Transverse colon (tissue), 4 donors: ENCODE measurements around the gene CPT1A. TPM values are rescaled to one million over a fixed set of nuclear protein-coding genes. Genes with fewer than 3 reads are reported as not detected.

Experiments used
- DNase-seq: peaks from one replicate; pipeline ENCODE4 v3.0.0-alpha.2; 2019
- H3K27ac ChIP-seq, 4 donors: fragments of 200-600 bp; sonication (generic); 2 replicates each; pipeline ENCODE4 v1.5.1; 2016 to 2018; ENCODE audit warnings: inconsistent platforms in 4 of 4
- H3K27me3 ChIP-seq: fragments of 200-600 bp; sonication (generic); 2 replicates; pipeline ENCODE4 v1.5.1; 2017; ENCODE audit warnings: inconsistent platforms
- H3K36me3 ChIP-seq, 4 donors: fragments of 200-600 bp; sonication (generic); 2 replicates each; pipeline ENCODE4 v1.5.1; 2017 to 2019; ENCODE audit warnings: inconsistent platforms in 4 of 4
- H3K4me1 ChIP-seq, 4 donors: fragments of 200-600 bp; sonication (generic); 2 replicates each; pipeline ENCODE4 v1.5.1; 2017 to 2020; ENCODE audit warnings: inconsistent platforms in 4 of 4
- H3K4me3 ChIP-seq, 4 donors: fragments of 200-600 bp; sonication (generic); 1 replicate in 1 of 4; 2 replicates in 3 of 4; pipeline versions ENCODE4 v1.5.1 to v1.6.1; 2017 to 2019; ENCODE audit warnings: inconsistent platforms in 4 of 4
- H3K9me3 ChIP-seq, 2 donors: fragments of 200-600 bp; sonication (generic); 2 replicates each; pipeline ENCODE4 v1.5.1; 2017 to 2019; ENCODE audit warnings: inconsistent platforms in 2 of 2
- EP300 ChIP-seq: sonication (generic); formaldehyde crosslinking; IDR thresholded peaks from one replicate; pipeline ENCODE4 v1.6.1; 2017; ENCODE audit warnings: antibody characterized with exemption, low read depth
- POLR2A ChIP-seq: fragments of 450-650 bp; IDR thresholded peaks from one replicate; pipeline ENCODE4 v1.6.1; 2016; ENCODE audit warnings: antibody characterized with exemption, mild to moderate bottlenecking, moderate library complexity
- POLR2AphosphoS5 ChIP-seq, 3 donors: sonication (generic); formaldehyde crosslinking; IDR thresholded peaks; one replicate each; pipeline ENCODE4 v1.6.1; 2016; ENCODE audit warnings: antibody characterized with exemption in 3 of 3
- WGBS, 2 donors: methylation state at CpG; one replicate each; pipeline ENCODE4 v1.1.5; 2018; ENCODE audit warnings: low coverage in 1 of 2; 5-methylcytosine and 5-hydroxymethylcytosine counted together
- in situ Hi-C, 4 donors: fragments of 200-750 bp; cut with MboI; loops; one replicate each; pipeline versions ENCODE4 v1.15.0 to v1.15.1; 2017; ENCODE audit warnings: low sequenced_read_pairs in 3 of 4, low pct_ligation_motif_present in 1 of 4, low pct_unique_long_range_greater_than_20kb in 1 of 4
- intact Hi-C: fragments of 100-400 bp; cut with DNase I; formaldehyde crosslinking; loops from one replicate; pipeline ENCODE4 v1.15.1; 2023; ENCODE audit warnings: low total_unique reads
- total RNA-seq, 4 donors: library from RNA; depleted of rRNA; stranded (reverse); fragments of >200 nt; gene quantifications; one replicate each; pipeline ENCODE4 v1.1.0, GENCODE V29; 2016
- TF ChIP-seq, protein P1 (sequence below), 5 experiments: fragments of 200-600 bp in 3 of 5; fragments of 450-650 bp in 2 of 5; sonication (generic) in 3 of 5; IDR thresholded peaks; 1 replicate in 2 of 5; 2 replicates in 3 of 5; pipeline ENCODE4 v1.5.1; 2016 to 2017; ENCODE audit warnings: antibody characterized with exemption in 5 of 5, inconsistent platforms in 3 of 5, mild to moderate bottlenecking in 2 of 5, moderate library complexity in 1 of 5

Gene CPT1A
- total RNA-seq, 4 donors from 2014 or later: 98.9 to 263 (median 177) TPM

DNA sequence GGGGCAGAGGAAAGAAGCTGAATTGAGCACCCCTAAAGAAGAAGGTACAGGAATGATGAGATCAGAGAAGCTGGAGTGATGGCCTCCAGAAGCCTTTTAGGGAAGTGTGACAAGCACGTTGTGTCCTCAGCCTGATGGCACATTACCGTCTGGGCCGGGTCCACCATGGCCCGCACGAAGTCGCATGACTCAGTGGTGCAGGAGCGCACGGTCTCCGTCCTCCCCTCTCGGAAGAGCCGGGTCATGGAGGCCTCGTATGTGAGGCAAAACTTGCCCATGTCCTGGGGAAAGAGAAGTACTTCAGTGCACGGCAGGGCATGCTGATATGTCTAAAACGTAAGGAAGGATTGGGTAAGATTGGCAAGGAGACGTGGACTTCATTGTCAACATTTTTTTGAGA lies 79.2 kb downstream of the CPT1A start:
- Histone ChIP-seq H3K27ac (peak overlapping the region in 1 of 4 donors; percentile 25), H3K27me3 (no peaks in the 10 kb centered on the region), H3K4me3 (no peak overlapping the region), H3K36me3 (peaks cover 0 to 66% (median 28%) of the 10 kb centered on the region in 4 donors), H3K4me1 (no peaks in the 10 kb centered on the region), H3K9me3 (no peaks in the 10 kb centered on the region)
- 86 to 100% methylated on average over 2 to 15 of the region's 15 CpGs for WGBS, 2 donors
- DNase-seq: no peak
- TF ChIP-seq POLR2AphosphoS5 (IDR thresholded peaks at IDR 0.05) (no peak), EP300 (no peak), POLR2A (no peak)
- TF ChIP-seq, protein P1, sequence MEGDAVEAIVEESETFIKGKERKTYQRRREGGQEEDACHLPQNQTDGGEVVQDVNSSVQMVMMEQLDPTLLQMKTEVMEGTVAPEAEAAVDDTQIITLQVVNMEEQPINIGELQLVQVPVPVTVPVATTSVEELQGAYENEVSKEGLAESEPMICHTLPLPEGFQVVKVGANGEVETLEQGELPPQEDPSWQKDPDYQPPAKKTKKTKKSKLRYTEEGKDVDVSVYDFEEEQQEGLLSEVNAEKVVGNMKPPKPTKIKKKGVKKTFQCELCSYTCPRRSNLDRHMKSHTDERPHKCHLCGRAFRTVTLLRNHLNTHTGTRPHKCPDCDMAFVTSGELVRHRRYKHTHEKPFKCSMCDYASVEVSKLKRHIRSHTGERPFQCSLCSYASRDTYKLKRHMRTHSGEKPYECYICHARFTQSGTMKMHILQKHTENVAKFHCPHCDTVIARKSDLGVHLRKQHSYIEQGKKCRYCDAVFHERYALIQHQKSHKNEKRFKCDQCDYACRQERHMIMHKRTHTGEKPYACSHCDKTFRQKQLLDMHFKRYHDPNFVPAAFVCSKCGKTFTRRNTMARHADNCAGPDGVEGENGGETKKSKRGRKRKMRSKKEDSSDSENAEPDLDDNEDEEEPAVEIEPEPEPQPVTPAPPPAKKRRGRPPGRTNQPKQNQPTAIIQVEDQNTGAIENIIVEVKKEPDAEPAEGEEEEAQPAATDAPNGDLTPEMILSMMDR (IDR thresholded peaks at IDR 0.05): no peak
- in situ Hi-C loops: no loop called here
- intact Hi-C loops: no loop called here

DNA sequence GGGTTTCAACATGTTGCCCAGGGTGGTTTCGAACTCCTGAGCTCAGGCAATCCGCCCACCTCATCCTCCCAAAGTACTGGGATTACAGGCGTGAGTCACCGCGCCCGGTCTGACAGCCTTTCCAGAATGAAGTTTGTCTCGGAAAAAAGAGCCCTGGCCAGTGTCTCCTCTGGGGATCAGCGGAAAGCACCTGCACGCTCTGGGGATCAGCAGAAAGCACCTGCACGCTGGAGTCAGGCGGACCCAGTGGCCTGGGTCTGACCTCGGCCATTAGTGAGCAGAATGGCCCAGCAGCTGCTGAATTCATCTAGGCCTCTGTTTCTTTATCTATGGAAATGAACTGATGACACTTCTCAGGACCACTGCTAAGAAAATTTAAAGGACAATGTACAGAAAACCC lies 79.9 kb downstream of the CPT1A start:
- in situ Hi-C loops: no loop called here
- intact Hi-C loops: no loop called here
- peaks cover 0 to 71% (median 26%) of the 10 kb centered on the region in 4 donors for H3K36me3 ChIP-seq
- no peak overlapping the region for H3K4me3 ChIP-seq
- no peaks in the 10 kb centered on the region for H3K4me1 ChIP-seq
- no peaks in the 10 kb centered on the region for H3K27me3 ChIP-seq
- TF ChIP-seq EP300: no peak
- no peak for TF ChIP-seq POLR2AphosphoS5 (IDR thresholded peaks at IDR 0.05)
- TF ChIP-seq POLR2A: no peak
- TF ChIP-seq, protein P1 (IDR thresholded peaks at IDR 0.05): no peak
- 80 to 97% methylated on average over 1 to 12 of the region's 12 CpGs for WGBS, 2 donors
- no peak overlapping the region for H3K27ac ChIP-seq
- H3K9me3 ChIP-seq: no peaks in the 10 kb centered on the region
- no peak for DNase-seq

DNA sequence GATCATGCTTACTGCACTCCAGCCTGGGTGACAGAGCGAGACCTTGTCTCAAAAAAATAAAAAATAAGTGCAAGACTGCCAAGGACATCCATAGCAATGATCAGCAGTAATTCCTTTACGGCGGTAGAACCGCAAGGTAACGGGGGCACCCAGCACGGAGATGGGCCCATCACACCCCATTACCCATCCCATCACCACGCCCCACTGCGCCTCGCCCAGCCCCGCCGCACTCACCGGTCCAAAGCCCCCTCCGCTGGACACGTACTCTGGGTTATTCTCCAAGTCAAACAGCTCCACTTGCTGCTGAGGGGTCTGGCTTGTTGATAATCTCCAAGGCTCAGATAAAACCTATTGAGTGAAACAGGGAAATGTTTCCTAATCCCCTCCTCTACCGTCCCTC lies 81.7 kb downstream of the CPT1A start:
- no peak for DNase-seq
- H3K9me3 ChIP-seq: no peaks in the 10 kb centered on the region
- intact Hi-C loops (no loop called here), in situ Hi-C loops (no loop called here)
- WGBS, 2 donors: 87% methylated on average over 15 of the region's 15 CpGs; no CpG with 5 or more reads in 1 of the 2 donors
- no peak overlapping the region for H3K4me3 ChIP-seq
- H3K36me3 ChIP-seq: peaks cover 0 to 70% (median 30%) of the 10 kb centered on the region in 4 donors
- H3K27me3 ChIP-seq: no peaks in the 10 kb centered on the region
- no peak overlapping the region for H3K27ac ChIP-seq
- no peak for TF ChIP-seq POLR2AphosphoS5 (IDR thresholded peaks at IDR 0.05)
- no peak for TF ChIP-seq POLR2A
- TF ChIP-seq EP300: no peak
- H3K4me1 ChIP-seq: no peaks in the 10 kb centered on the region

DNA sequence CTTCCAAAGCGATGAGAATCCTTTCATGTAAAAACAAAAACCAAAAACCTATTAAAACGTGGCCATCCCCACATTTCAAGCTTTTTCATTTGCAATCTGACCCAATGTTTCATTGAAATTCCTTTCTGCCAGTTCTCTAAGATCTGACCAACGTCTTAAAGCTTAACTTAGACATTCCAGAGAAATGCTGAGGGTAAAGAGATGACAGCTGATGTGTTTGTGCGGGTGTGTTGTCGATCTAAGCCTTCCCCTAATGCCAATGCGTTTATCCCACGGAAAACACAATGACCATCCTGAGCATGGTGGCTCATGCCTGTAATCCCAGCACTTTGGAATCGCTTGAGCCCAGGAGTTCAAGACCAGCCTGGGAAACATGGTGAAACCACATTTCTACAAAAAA lies 84.0 kb downstream of the CPT1A start:
- Histone ChIP-seq H3K27ac (no peak overlapping the region), H3K4me3 (no peak overlapping the region), H3K9me3 (no peaks in the 10 kb centered on the region), H3K36me3 (peaks cover 0 to 62% (median 27%) of the 10 kb centered on the region in 4 donors), H3K4me1 (no peaks in the 10 kb centered on the region), H3K27me3 (no peaks in the 10 kb centered on the region)
- in situ Hi-C loops: no loop called here
- 77 to 87% methylated on average over 4 to 8 of the region's 8 CpGs for WGBS, 2 donors
- DNase-seq: no peak
- TF ChIP-seq EP300 (no peak), POLR2AphosphoS5 (IDR thresholded peaks at IDR 0.05) (no peak), POLR2A (no peak)
- TF ChIP-seq, protein P1 (IDR thresholded peaks at IDR 0.05): no peak
- intact Hi-C loops: no loop called here

DNA sequence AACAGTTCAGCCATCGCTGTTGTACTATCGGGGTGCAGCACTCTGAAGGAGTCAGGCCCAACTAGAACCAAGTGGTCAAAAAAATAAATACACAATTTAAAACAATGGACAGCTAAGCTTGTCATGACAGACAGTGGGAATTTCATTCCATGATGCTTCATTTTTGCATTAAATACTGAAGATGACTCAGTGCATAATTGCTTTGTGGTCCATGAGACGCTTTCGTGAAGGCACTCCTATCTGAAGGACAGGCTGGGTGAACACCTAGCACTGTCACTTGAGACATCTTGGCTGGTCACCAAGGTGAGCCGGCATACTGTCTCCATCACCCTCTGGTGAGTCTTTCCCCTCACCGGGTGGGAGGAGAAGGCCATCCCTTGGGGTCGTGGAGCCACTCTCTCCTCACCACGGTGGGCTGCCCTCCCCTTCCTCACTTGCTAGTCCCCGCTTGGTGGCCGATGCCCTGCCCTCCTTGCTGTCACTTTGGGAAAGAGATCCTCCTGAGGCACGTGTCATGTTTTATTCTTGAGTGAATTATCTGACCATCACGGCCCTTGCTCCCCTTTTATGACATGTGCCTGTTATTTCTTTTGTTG lies 85.4 kb downstream of the CPT1A start:
- Histone ChIP-seq H3K27ac (no peak overlapping the region), H3K4me3 (no peak overlapping the region), H3K9me3 (no peaks in the 10 kb centered on the region), H3K27me3 (no peaks in the 10 kb centered on the region), H3K4me1 (peaks cover 5 to 7% (median 6%) of the 10 kb centered on the region in 4 donors), H3K36me3 (peaks cover 0 to 49% (median 20%) of the 10 kb centered on the region in 4 donors)
- in situ Hi-C loops: no loop called here
- no peak for DNase-seq
- no peak for TF ChIP-seq POLR2AphosphoS5 (IDR thresholded peaks at IDR 0.05)
- TF ChIP-seq, protein P1 (IDR thresholded peaks at IDR 0.05): no peak
- intact Hi-C loops: no loop called here
- 87 to 95% methylated on average over 4 to 12 of the region's 12 CpGs for WGBS, 2 donors
